ENCODE data around the gene SMOC1.

The SMOC1 gene

DNA sequence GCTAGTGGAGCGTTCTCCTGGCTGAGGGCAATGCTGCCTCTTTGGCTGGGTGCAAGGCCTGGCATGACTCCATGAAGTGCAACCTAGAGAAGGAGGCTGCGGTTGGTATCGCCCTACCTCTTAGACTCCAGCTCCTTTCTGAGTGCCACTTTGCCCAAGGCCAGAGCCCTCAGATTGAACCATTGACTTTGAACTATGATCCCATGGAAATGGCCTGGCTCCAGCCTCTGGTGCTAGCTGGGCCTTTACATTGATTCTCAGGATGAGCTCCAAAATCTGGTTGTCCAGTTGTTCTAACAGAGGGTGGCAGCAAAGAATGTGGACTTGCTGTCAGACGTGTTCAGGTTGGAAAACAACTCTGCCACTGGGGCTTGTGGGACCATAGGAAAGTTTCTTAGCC lies 16.1 kb upstream of the SMOC1 start:
- DNase-seq (ENCODE audit: low read depth, low spot score), result no peak

DNA sequence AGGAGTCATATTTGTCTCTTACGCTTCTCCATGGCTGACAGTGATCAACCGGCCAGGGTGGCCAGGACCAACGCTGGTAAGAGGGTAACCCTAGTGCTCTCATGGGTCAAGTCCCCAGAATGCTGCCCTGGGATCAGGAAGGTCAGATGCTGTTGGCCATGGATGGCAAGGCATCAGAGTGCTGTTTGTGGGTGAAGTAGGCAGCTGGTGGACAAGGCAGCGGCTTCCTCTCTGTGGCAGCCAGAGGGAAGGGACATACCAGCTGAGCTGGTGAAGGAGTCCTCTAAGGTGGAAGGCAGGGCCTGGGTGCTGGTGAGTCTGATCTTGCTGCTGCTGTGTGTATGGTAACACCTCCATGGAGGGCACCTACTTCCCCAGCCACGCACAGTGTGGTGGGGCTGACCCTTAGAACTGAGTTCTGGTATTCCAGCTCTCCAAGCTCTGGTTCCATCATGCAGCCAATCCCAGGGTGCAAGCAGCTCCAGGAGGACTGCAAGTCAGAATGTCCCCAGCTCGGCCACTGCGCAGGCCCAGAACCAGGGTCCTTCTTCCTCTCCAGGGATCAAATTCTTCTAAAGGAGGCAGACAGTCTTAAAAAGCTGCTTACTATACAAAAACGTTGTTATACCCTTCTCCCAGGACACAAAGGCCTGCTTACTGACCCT lies 13.4 kb upstream of the SMOC1 start:
- no peak for DNase-seq (ENCODE audit: low read depth, low spot score)

DNA sequence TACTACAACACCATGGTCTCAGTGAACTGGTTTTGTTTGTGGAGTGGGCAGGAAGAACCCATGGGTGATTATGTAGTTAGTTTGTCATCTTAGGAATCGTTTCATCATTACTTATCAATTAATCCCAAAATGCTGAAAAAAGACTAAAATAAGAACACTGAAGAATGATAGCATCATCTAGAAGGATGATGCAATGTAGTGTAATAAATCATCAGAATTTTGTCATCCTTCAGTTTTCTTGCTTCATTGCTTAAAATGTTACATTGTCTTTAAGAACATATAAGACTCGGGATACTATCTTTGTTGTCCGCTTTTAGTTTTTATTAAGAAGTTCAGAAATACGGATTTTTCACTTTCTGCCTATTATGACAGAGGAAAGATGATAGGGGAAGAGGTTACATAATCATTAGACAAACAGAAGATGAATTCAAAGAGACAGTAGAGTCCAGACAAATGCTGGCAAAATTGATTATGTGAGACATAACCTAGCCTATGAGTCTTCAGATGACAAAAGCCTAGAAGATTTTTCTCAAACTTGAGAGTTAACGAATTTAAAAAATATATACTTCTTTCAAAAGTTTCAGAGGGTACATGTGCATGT lies 10.8 kb upstream of the SMOC1 start:
- DNase-seq (ENCODE audit: low read depth, low spot score), result no peak

DNA sequence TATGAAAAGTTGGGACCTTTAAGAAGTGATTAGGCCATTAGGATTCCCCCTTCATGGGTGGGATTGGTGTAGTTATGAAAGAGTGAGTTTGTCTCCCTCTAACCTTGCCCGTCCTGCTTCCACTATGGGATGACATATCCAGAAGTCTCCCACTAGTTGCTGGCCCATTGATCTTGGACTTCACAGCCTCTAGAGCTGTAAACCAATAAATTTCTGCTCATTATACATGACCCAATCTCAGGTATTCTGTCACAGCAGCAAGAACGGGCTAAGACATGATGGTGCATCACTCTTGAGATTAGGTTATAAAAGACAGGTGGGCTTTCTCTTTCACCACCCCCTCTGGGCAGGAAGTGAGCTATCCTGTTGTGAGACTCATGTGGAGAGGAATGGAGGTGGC lies 8.6 kb upstream of the SMOC1 start:
- no peak for DNase-seq (ENCODE audit: low read depth, low spot score)

DNA sequence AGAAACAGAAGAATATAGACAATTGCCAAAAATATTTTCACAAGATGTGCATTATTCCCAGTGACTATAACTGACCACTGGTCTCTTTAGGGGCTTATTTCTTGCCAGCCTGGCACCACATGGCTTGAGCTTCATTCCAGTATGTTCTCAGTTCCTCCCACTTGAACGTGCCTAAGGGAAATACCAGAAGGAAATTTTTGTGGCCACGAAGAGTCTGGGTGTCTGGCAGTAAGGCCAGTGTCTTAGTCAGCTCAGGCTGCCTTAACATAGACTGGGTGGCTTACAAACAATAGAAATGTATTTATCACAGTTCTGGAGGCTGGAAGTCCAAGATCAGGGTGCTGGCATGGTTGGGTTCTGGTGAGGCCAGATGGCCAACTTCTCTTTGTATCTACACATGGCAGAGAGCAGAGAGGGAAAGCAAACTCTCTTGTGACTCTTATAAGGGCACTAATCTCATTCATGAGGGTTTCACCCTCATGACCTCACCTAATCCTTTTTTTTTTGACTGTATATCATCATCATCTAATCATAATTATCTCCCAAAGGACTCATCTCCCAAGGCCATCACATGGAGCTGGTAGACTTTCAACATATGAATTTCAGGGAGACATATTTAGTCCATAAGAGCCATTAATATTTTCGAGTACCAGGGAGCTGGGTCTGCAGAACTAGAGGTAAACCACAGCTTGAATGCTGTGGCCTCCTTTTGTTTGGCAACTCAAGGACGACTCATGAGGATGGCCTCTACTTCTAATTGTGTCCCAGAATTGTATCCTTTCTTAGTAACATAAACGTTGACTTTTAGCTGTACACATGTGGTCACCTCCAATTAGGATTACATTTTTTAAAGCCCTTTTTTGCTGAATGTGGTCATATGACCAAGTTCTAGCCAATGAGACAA lies 5.1 kb upstream of the SMOC1 start:
- DNase-seq (ENCODE audit: low read depth, low spot score), result no peak

DNA sequence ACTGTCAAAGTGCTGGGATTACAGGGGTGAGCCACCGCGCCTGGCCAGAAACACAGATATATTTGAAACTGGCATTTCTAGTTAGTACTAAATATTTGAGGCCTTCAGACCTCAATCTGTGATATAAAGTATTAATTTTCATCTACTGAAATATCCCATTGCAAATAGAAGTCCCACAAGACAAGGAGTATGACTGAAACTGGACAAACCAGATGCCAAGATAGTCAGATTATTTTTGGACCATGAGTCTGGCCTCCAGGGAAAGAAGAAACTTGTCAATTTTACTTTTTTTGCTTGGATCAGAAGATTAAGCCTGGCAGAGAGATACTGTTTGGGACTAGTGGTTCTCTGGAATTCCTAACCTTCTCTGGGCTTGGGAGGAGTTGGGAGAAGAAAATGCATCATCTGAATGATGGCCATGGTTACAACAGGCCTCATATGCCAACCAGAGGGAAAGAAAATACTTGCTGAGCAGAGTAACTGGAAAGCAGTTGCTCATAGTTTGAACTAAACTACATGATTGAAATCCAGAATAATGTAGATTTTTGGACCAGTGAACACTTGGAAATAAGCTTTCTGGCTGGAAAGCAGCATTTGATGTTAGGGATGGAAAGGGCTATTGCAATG lies 2.9 kb upstream of the SMOC1 start:
- no peak for DNase-seq (ENCODE audit: low read depth, low spot score)

DNA sequence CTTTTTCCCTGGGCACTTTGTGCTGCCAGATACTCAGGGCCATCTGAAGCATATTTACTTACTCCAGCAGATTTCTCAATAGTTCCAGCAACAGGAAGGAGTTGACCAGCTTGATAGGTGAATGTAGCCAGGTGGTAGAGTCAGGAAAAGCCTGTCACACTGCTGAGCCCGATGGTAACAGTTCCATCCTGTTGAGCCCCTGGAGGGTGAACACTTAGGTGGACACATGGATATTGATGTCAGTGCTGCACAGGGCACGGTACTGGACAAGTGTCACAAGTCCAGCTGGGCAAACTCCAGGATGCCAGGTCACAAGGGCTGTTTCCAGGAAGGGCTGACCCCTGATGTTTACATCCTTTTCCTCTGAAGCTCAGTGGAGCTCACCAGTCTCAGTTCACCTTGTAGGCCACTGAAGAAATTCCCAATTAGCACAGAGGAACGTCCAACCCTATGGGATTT lies 2.3 kb upstream of the SMOC1 start:
- DNase-seq (ENCODE audit: low read depth, low spot score), result no peak

DNA sequence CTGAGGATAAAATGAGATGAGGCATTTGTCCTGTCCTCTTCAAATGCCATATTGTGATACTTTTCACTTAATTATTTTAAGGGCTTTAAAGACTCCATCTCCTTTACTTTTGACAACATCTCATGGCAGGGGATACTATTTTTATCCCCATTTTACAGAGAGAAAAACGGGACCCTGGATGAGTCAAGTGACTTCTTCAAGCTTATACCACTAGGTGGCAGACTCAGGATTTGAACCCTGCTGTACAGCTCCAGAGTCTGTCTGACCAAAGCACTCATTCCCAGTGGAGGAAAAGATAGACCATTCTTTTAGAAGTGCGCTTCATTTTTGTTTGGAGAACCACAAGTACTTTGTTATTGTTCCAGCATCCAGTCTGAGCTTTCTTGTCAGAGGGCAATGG lies 1.7 kb upstream of the SMOC1 start:
- no peak for DNase-seq (ENCODE audit: low read depth, low spot score)

DNA sequence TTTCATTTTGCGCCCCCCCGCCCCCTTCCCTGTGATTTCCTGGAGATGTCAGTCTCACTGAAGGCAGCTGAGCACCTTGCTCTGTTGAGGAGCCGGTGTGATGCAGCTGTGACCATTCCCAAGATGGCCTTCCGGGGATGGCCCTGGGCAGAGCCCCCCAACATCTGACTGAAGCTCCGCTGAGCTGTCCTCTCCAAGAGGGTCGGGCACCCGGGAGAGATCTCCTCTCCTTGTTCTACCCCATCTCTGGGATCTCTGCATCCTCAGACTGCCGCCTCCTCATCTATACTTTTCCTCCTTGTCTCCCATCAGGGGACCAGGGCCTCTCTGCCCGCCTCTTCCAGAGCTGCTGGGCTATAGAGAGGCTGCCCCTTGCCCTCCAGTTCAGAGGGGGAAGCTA lies 965 bp upstream of the SMOC1 start:
- no peak for DNase-seq (ENCODE audit: low read depth, low spot score)

DNA sequence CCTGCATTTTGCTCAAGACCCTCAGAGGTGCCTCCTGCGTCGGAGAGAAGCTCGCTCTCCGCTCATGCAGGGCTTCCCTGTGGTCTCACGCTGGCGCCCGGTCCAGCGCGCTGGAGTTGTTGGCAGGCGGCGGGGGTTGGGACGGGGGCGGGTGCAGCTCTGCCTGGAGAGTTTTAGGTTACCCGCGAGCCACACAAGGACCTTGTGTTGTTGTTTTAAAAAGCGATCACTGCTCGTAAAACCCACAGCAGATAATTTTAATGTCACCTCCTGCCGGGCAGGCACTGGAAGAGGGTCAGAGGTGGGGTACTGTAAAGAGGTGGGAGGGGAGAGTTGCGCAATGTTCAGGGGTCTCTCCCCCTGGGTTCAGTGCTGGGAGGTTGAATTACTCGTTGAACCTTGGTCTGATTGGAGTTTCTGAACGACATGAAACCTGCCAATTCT lies 850 bp downstream of the SMOC1 start:
- DNase-seq (ENCODE audit: low read depth, low spot score), result no peak

DNA sequence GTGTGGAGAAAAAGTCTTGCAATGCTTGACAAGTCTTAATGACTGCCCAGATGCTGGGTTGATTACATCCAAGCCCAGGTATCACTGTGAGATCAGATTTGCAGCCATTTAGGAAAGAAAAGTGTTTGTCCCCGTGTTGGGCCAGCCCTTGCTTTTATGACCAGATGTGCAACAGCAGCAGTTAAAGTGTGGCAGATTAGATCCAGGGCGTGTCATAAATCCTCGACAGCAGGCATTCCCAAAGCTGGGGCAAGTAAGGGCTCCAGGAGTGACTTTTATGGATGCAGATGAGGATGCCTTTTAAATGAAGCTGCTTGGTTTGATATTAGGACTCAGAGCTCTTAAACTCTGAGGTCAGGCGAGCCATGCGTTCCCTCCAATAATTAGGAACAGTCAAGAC lies 1.7 kb downstream of the SMOC1 start:
- DNase-seq (ENCODE audit: low read depth, low spot score), result no peak

DNA sequence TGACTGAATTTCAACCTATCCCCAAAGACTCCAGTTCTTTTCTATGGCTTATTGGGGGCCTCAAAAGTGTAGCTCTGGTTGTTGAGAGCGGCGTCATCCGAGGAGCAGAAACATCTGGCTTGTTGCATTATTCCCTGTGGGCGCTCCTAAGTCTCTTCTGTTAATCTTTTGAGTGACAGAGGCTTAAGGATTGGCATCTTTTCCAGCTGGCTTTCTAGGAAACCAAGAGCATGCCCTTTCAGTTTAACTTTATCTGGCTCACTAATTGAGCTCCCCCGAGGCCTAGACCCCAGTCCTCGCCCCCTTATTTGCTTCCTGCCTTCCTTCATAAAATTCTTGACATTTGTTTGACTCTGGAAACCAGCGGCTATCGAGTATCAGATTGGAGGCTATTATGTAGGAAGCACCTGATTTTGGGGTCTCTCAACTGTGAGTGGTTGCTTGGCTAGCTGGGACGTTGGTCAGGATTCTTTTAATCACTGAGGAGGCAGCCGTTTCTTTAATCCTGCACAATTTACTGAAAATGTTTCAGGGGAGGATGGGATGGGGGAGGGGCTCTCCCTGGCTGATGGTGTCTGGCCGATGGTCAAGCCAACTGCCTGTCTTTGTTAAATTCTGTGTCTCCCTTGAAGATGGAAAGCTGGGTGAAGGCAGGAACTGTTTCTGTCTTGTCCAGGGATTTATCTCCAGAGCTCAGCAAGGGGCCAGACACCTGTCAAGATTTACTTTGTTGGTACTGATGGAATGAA lies 3.1 kb downstream of the SMOC1 start:
- no peak for DNase-seq (ENCODE audit: low read depth, low spot score)

DNA sequence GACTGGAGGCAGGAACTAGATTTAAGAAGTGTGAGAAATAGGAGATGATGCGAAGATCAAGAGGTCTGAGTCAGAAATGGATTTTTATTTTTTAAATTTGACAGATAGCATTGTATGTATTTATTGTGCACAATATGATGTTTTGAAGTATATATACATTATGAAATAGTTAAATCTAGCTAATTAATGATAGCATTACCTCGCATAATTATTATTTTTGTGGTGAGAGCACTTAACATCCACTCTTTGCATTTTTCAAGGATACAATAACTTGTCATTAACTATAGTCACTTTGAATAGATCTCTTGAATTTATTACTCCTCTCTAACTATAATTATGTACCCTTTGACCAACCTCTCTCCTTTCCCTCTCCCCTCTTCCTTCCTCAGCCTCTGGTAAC lies 3.7 kb downstream of the SMOC1 start:
- DNase-seq (ENCODE audit: low read depth, low spot score), result no peak

DNA sequence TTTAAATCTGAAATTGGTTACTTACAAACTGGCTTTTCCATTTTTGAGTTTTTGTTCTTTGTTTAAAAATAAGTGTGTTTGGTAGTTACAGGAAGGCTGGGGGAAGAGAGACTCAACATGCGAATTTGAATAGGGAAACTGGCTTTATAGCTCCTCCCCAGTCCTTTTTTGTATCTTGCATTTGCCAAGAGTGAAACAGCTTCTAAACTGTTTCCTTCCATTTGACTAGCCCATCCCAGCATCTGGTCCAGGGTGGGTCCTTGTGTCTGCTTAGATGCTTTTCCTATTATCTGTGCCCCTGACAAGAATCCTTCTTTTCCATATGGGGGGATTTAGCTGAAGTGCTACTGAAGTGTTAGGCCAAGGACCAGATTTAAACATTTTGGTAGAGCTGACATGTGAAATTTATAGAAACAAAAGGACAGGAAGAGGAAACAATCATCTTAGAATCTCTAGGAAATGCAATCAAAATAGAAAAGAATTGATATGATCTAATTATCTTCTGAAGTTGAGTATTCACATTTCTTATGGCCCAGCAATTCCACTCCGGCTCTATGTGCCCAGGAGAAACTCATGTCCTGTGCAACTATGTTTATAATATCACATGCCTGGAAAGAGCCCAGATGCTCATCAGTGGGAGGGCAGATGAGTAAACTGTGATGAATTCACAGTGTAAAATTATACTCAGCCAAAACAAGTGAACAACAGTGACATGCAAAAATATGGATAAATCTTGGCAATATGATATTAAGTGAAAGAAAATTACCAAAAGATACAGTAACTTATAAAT lies 7.4 kb downstream of the SMOC1 start:
- DNase-seq (ENCODE audit: low read depth, low spot score), result no peak

DNA sequence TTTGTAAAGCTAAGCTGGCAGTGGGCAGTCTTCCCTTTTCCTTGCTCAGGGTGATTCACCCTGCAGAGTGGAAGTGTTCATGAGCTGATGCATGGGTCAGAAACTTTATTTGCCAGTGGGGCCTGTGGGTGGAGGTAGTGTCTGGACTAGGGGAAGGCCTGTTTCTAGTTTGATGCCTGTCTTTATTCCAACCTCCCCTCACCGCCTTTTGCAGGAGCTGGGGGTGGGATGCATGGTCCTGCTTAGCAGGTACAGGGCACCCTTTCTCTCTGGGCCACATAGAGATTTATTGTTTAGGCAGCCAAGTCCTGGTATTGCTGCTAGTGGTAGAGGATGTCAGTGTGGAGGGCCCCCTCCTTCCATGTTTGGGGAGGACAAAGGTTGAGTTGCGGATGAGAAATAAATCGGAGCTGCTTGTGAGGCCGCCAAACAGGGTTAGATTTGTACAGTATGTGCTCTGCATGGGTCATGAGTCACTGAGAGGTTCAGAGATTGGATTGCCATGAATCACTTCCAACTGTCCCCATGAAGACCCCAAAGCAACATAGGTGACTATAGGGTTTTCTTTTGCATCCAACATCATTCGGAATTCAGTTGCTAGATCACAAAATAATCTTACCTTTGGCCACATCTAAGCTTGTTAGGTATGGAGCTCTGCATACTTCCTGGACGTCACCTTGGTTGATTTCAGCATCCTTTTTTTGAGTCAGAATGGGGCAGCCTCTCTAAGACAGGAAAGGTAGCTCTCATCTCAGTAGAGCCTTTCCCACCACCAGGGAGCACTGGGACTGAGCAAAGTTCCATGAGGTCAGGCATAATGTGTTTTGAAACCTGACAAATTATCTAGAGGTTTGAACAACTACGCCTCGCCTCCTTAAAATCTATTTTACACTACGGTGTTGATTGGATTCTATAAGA lies 8.8 kb downstream of the SMOC1 start:
- DNase-seq (ENCODE audit: low read depth, low spot score), result no peak

DNA sequence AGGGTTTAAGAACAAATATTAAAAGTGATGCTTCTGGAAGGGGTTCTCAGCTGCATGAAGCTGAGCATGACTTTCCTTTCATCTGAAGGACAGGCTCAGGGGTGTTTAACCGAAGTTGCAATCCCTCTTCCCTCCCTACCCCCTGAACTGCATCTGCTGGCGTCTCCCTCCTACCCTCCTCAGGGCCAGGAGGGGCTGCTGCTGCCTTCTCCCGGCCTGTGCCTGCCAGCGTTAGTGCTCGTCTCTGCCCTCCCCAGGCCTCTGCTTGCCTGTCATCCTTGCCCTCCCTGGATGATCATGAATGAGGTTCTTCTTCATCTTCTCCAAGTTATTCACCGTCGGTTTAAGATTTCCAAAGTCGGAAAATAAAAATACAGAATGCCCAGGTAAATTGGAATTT lies 12.2 kb downstream of the SMOC1 start:
- DNase-seq (ENCODE audit: low read depth, low spot score), result no peak

DNA sequence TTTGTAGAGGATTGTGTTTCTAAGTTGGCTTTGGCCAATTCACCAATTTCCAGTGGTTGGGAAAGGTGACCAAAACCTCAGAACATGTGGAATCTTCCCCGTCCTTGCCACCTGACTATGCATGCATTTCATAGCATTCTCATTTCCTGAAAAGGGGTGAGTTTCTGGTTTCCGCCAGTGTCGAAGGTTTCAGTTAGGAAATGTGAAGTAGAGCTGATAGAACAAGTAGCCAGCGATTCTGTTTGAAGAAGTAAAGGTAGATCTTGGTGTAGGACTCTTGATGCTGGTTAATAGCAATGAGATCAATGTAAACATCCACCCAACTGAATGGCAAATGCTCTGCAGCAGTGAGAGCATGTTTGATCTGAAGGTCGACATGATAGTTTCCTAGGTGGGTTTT lies 15.9 kb downstream of the SMOC1 start:
- DNase-seq (ENCODE audit: low read depth, low spot score), result no peak

DNA sequence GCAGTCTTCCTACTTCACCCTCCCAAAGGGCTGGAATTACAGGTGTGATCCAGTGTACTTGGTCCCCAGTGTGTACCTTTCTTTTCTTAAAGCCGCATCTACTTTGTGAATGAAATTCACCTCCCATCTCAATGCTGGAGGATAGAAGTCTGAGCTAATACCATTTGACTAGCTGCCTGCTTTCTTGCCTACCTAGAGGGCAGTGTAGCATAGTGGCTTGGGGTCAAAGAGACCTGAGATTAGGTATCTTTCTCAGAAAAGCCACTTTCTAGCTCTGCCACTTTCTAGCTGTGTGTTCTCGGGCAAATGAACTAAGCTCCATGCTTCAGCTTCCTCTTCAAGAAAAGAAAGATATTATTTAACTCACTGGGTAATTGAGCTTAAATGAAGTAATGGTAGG lies 16.9 kb downstream of the SMOC1 start:
- no peak for DNase-seq (ENCODE audit: low read depth, low spot score)

DNA sequence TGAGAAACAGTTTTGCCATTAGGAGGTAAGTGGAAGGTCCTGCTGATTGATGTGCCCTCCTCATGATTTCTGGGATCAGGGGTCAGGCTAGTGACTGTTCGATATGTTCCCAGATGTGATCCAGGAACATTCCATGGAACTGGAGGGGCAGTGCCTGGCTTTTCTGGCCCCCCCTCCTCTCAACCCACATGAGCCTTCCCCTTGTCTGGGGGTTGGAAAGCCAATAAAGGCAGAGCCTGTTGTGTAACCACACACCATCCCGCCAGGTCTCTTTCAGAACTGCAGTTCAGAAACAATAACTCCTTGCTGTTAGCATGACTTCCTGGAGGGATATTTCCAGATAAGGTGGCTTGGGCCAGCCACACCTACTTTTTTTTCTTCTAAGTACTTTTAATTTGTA lies 17.8 kb downstream of the SMOC1 start:
- DNase-seq (ENCODE audit: low read depth, low spot score), result no peak

DNA sequence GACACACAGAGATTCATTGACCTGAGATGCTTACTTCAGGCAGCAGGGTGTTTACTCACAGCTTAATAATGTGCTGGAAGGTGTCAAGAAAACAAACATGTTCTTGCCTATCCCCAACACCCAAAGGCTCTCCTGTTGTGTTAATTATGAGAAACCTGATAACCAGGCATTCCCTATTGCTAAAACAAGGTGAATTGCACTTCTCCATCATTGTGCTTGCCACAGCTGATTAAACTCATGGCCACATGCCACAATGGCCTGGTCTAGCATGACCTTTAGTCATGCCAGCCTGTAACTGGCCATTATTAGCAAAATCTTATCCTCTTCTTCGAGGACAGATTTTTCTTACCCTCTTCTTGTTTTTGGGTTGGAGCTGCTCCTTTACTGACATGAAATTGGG lies 21.4 kb downstream of the SMOC1 start:
- no peak for DNase-seq (ENCODE audit: low read depth, low spot score)

Measured in activated naive CD8-positive, alpha-beta T cell treated with anti-CD3 and anti-CD28 coated beads, Interleukin-2, amount 50 U/mL, for 16 hours (primary cell).